DMS79 treated with DMSO at 0.1 percent for 48 hours (cell line): ENCODE results near the gene ATXN7L2.

ENCODE experiments used
- DNase-seq: peaks from one replicate; lab custom pipeline; 2025; lab: John Stamatoyannopoulos, UW

Gene ATXN7L2

GRCh38 chr1:109497449-109498160 lies 13.9 kb downstream of the ATXN7L2 start:
- no peak for DNase-seq

- peak; percentile 47 for DNase-seq
Measured at GRCh38 chr1:109498161-109498801, 14.6 kb downstream of the ATXN7L2 start.

GRCh38 chr1:109499081-109499480 lies 15.4 kb downstream of the ATXN7L2 start:
- DNase-seq, result no peak

- peak; percentile 11 for DNase-seq
Measured at GRCh38 chr1:109499661-109500536, 16.2 kb downstream of the ATXN7L2 start.

GRCh38 chr1:109500941-109501381 lies 17.3 kb downstream of the ATXN7L2 start:
- no peak for DNase-seq

GRCh38 chr1:109501644-109502363 lies 18.1 kb downstream of the ATXN7L2 start:
- DNase-seq, result no peak

GRCh38 chr1:109502364-109502851 lies 18.7 kb downstream of the ATXN7L2 start:
- no peak for DNase-seq

- DNase-seq, result peak; percentile 10
Measured at GRCh38 chr1:109503935-109504334, 20.2 kb downstream of the ATXN7L2 start.

GRCh38 chr1:109504974-109505373 lies 21.3 kb downstream of the ATXN7L2 start:
- DNase-seq, result no peak

- DNase-seq, result no peak
Measured at GRCh38 chr1:109508001-109508872, 24.5 kb downstream of the ATXN7L2 start.

GRCh38 chr1:109508873-109509175 lies 25.1 kb downstream of the ATXN7L2 start:
- DNase-seq, result no peak

- peak; percentile 65 for DNase-seq
Measured at GRCh38 chr1:109509176-109510134, 25.8 kb downstream of the ATXN7L2 start, which contains the start of gene AMIGO1. TSS of gene AMIGO1 (minus strand) at chr1:109509727. CDS start at chr1:109508912, 815 bp downstream.

- DNase-seq, result peak; percentile 39
Measured at GRCh38 chr1:109513110-109513710, 29.5 kb downstream of the ATXN7L2 start.

GRCh38 chr1:109514846-109515245 lies 31.1 kb downstream of the ATXN7L2 start:
- DNase-seq, result no peak

GRCh38 chr1:109516872-109517271 lies 33.2 kb downstream of the ATXN7L2 start:
- peak; percentile 31 for DNase-seq

GRCh38 chr1:109517337-109517736 lies 33.6 kb downstream of the ATXN7L2 start:
- no peak for DNase-seq

GRCh38 chr1:109521002-109521951 lies 37.6 kb downstream of the ATXN7L2 start:
- no peak for DNase-seq

- no peak for DNase-seq
Measured at GRCh38 chr1:109522026-109522425, 38.3 kb downstream of the ATXN7L2 start.
